ENCODE data around the gene EFEMP2. TPM values are rescaled to one million over a fixed set of nuclear protein-coding genes. Genes with fewer than 3 reads are reported as not detected.
A peak's percentile ranks its signal among the peaks of the same experiment; 100 is the strongest.
"Not testable (repeated sequence)": the region's sequence is repeated elsewhere in the genome, so short reads cannot be mapped to it uniquely, and the experiment has no call there.

The EFEMP2 gene
- total and polyA plus RNA-seq, 4 experiments from 2014 or later, result 0.40 to 8.3 (median 3.3) TPM

DNA sequence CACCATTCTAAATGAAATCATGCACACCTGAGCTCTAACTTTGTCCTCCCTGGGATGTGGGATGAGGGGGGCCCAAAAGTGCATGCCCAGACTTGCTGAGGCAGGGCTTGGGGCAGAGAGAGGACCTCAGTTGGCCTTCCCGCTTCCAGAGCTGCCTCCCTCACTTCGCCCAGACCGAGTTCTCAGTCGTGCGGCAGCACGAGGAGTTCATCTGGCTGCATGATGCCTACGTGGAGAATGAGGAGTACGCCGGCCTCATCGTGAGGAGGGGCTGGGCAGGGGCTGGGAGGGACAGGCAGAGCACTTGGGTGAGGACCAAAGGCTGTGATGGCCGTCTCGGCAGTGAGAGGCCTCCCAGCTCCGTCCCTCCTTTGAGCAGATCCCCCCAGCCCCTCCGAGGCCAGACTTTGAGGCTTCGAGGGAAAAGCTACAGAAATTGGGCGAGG, 22.8 kb downstream of the EFEMP2 start:
- ChIA-PET POLR2A (ENCODE audit: partially characterized antibody) (interaction anchor here (1.1 to 6.4 kb wide), 6 partner anchors 8 to 38 kb away, joined by 3 to 32 read pairs (median 4); partner anchors contain the start of genes CFL1, MUS81 and SNX32), CTCF (ENCODE audit: partially characterized antibody) (interaction anchor here (0.8 to 1.3 kb wide), 5 partner anchors 10 to 80 kb away, joined by 3 to 5 read pairs (median 3); partner anchors contain the start of gene MUS81)
- H3K27me3 Mint-ChIP-seq, result no peaks in the 10 kb centered on the region
- Histone ChIP-seq H3K27me3 (ENCODE audit: insufficient read depth, low read length) (no peaks in the 10 kb centered on the region), H3K36me3 (ENCODE audit: insufficient read depth, low read length) (peaks cover 35% of the 10 kb centered on the region), H3K4me3 (ENCODE audit: low read length in 2 of 2) (no peak overlapping the region), H3K27ac (ENCODE audit: low read depth, low read length) (no peak overlapping the region), H3K9me3 (ENCODE audit: control insufficient read depth in 1 of 2, low read length in 2 of 2) (peaks cover 0 to 5% of the 10 kb centered on the region in 2 donors), H3K4me1 (ENCODE audit: insufficient read depth, low read length) (peaks cover 10% of the 10 kb centered on the region)
- intact Hi-C loops (cut with micrococcal nuclease), result loop anchor here (10.0 kb wide), 1 partner anchor 715 kb away; the partner anchor contains the start of gene SYVN1
- no peak overlapping the region for H3K4me3 Mint-ChIP-seq
- H3K9me3 Mint-ChIP-seq, result peaks cover 0 to 5% (median 0%) of the 10 kb centered on the region in 8 donors
- H3K4me1 Mint-ChIP-seq, result peaks cover 9 to 24% (median 16%) of the 10 kb centered on the region in 4 donors
- H3K27ac Mint-ChIP-seq, result peak overlapping the region in 3 of 7 donors; percentile 27 to 60 (median 53)
- no peak for DNase-seq
- peaks cover 30 to 32% of the 10 kb centered on the region in 2 donors for H3K36me3 Mint-ChIP-seq

DNA sequence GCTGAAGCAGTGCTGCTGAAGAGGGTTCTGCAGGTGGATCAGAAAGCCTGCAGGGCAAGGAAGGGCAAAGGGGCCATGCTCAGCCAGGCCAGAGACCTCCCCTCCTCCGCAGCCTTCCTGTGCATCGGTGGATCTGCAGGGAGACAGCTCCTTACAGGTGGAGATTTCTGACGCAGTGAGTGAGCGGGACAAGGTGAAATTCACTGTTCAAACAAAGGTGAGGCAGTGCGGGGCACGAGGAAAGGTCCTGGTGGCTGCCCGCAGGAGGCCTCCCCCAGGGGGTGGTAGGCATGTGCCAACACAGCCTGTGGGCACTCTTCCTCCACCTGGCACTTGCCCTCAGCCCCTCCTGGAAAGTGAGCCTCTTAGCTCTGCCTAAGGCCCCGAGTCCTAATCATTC, 23.2 kb downstream of the EFEMP2 start:
- peaks cover 0 to 5% of the 10 kb centered on the region in 2 donors for H3K9me3 ChIP-seq (ENCODE audit: control insufficient read depth in 1 of 2, low read length in 2 of 2)
- DNase-seq, result no peak
- no peak overlapping the region for H3K27ac ChIP-seq (ENCODE audit: low read depth, low read length)
- peaks cover 0 to 5% (median 0%) of the 10 kb centered on the region in 8 donors for H3K9me3 Mint-ChIP-seq
- H3K27me3 Mint-ChIP-seq, result no peaks in the 10 kb centered on the region
- peak overlapping the region in 1 of 7 donors; percentile 60 for H3K27ac Mint-ChIP-seq
- peaks cover 6 to 19% (median 13%) of the 10 kb centered on the region in 4 donors for H3K4me1 Mint-ChIP-seq
- H3K4me3 Mint-ChIP-seq, result no peak overlapping the region
- H3K36me3 Mint-ChIP-seq, result peaks cover 26 to 28% of the 10 kb centered on the region in 2 donors
- CTCF ChIA-PET (ENCODE audit: partially characterized antibody), result interaction anchor here (0.8 to 1.3 kb wide), 6 partner anchors 11 to 80 kb away, joined by 3 to 5 read pairs (median 3); partner anchors contain the start of genes MUS81 and SNX32
- POLR2A ChIA-PET (ENCODE audit: partially characterized antibody), result interaction anchor here (1.1 to 6.4 kb wide), 5 partner anchors 9 to 25 kb away, joined by 3 to 30 read pairs (median 4); partner anchors contain the start of genes CFL1 and SNX32
- intact Hi-C loops (cut with micrococcal nuclease), result no loop called here
- no peak overlapping the region for H3K4me3 ChIP-seq (ENCODE audit: low read length in 2 of 2)
- H3K36me3 ChIP-seq (ENCODE audit: insufficient read depth, low read length), result peaks cover 31% of the 10 kb centered on the region
- H3K27me3 ChIP-seq (ENCODE audit: insufficient read depth, low read length), result no peaks in the 10 kb centered on the region
- H3K4me1 ChIP-seq (ENCODE audit: insufficient read depth, low read length), result peaks cover 6% of the 10 kb centered on the region

DNA sequence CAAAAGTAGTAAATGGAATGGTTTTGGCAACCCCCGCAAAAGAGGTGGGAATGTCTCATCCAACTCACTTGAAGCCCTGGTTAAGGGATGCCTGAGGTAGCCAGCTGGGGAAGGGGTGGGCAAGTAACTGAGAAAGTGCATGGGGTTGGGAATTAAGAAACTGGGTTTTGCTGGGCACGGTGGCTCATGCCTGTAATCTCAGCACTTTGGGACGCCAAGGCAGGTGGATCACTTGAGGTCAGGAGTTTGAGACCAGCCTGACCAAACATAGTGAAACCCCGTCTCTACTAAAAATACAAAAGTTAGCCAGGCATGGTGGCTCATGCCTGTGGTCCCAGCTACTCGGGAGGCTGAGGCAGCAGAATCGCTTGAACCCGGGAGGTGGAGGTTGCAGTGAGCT, 23.9 kb downstream of the EFEMP2 start:
- DNase-seq; H3K4me3 Mint-ChIP-seq; H3K27me3 Mint-ChIP-seq; H3K4me3 ChIP-seq (ENCODE audit: low read length in 2 of 2); intact Hi-C loops (cut with micrococcal nuclease); H3K9me3 ChIP-seq (ENCODE audit: control insufficient read depth in 1 of 2, low read length in 2 of 2); H3K9me3 Mint-ChIP-seq; H3K4me1 ChIP-seq (ENCODE audit: insufficient read depth, low read length); H3K27me3 ChIP-seq (ENCODE audit: insufficient read depth, low read length); H3K27ac ChIP-seq (ENCODE audit: low read depth, low read length): not testable (repeated sequence)
- peaks cover 24% of the 10 kb centered on the region for H3K36me3 ChIP-seq (ENCODE audit: insufficient read depth, low read length)
- POLR2A ChIA-PET (ENCODE audit: partially characterized antibody), result interaction anchor here (1.1 to 2.9 kb wide), 4 partner anchors 8 to 23 kb away, joined by 3 to 10 read pairs (median 4); partner anchors contain the start of genes CFL1 and SNX32
- CTCF ChIA-PET (ENCODE audit: partially characterized antibody), result interaction anchor here (0.7 to 1.5 kb wide), 4 partner anchors 11 to 164 kb away, joined by 3 to 4 read pairs (median 3); partner anchors contain the start of genes MUS81 and SNX32
- H3K36me3 Mint-ChIP-seq, result peaks cover 19 to 21% of the 10 kb centered on the region in 2 donors
- H3K27ac Mint-ChIP-seq, result peak overlapping the region in 3 of 7 donors; percentile 12 to 60 (median 15)
- H3K4me1 Mint-ChIP-seq, result peaks cover 4 to 13% (median 8%) of the 10 kb centered on the region in 4 donors

DNA sequence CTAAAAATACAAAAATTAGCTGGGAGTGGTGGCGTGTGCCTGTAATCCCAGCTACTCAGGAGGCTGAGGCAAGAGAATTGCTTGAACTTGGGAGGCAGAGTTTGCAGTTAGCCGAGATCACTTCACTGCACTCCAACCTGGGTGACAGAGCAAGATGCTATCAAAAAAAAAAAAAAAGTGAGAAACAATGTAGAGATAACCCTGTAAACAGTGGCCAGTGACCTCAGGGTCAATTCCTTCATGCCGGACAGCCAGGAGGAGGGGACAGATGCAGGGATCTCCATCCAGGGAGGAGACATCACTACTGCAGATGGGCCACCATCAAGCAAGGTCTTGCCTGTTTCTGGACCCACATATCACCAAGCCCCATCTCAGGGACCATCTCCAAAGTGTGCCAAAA, 24.9 kb downstream of the EFEMP2 start:
- CTCF ChIA-PET (ENCODE audit: partially characterized antibody), result interaction anchor here (0.6 to 2.7 kb wide), 5 partner anchors 12 to 142 kb away, joined by 3 to 16 read pairs (median 4); partner anchors contain the start of gene MUS81
- peaks cover 2 to 6% (median 4%) of the 10 kb centered on the region in 4 donors for H3K4me1 Mint-ChIP-seq
- peak overlapping the region in 3 of 7 donors; percentile 8 to 78 (median 61) for H3K27ac Mint-ChIP-seq
- peaks cover 0 to 5% (median 0%) of the 10 kb centered on the region in 8 donors for H3K9me3 Mint-ChIP-seq
- no peak overlapping the region for H3K4me3 ChIP-seq (ENCODE audit: low read length in 2 of 2)
- H3K27me3 ChIP-seq (ENCODE audit: insufficient read depth, low read length), result no peaks in the 10 kb centered on the region
- peaks cover 15% of the 10 kb centered on the region for H3K36me3 ChIP-seq (ENCODE audit: insufficient read depth, low read length)
- H3K36me3 Mint-ChIP-seq, result peaks cover 13 to 14% of the 10 kb centered on the region in 2 donors
- H3K9me3 ChIP-seq (ENCODE audit: control insufficient read depth in 1 of 2, low read length in 2 of 2), result peaks cover 0 to 5% of the 10 kb centered on the region in 2 donors
- H3K4me3 Mint-ChIP-seq, result no peak overlapping the region
- DNase-seq, result no peak
- H3K27me3 Mint-ChIP-seq, result no peaks in the 10 kb centered on the region
- intact Hi-C loops (cut with micrococcal nuclease), result no loop called here
- POLR2A ChIA-PET (ENCODE audit: partially characterized antibody), result interaction anchor here (1.1 to 2.9 kb wide), 4 partner anchors 8 to 15 kb away, joined by 4 to 10 read pairs (median 4); partner anchors contain the start of genes CFL1 and SNX32
- no peaks in the 10 kb centered on the region for H3K4me1 ChIP-seq (ENCODE audit: insufficient read depth, low read length)
- no peak overlapping the region for H3K27ac ChIP-seq (ENCODE audit: low read depth, low read length)

DNA sequence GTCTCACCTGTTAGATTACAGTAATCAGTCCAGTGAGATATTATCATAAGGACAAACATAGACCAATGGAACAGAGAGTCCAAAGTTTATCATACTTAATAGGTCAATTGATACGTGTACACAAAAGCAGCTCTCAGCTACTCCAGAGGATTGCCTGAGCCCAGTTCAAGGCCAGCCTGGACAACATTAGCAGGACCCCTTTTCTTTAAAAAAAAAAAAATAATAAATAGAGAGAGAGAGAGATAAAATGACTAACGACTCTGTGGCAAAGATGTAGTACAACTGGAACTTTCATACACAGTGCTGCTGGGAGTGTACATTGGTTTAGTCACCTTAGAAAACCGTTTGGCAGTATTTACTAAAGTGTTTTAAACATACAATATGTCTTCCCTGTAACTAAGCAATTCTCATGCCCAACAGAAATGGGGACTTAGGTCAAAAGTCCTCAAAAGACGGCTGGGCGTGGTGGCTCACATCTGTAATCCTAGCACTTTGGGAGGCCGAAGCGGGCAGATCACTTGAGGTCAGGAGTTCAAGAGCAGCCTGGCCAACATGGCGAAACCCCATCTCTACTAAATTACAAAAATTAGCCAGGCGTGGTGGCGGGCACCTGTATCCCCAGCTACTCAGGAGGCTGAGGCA, 28.2 kb downstream of the EFEMP2 start:
- no peaks in the 10 kb centered on the region for H3K9me3 ChIP-seq (ENCODE audit: control insufficient read depth in 1 of 2, low read length in 2 of 2)
- no peaks in the 10 kb centered on the region for H3K4me1 ChIP-seq (ENCODE audit: insufficient read depth, low read length)
- no peaks in the 10 kb centered on the region for H3K36me3 ChIP-seq (ENCODE audit: insufficient read depth, low read length)
- DNase-seq, result no peak
- H3K27me3 ChIP-seq (ENCODE audit: insufficient read depth, low read length), result no peaks in the 10 kb centered on the region
- no peaks in the 10 kb centered on the region for H3K27me3 Mint-ChIP-seq
- ChIA-PET POLR2A (ENCODE audit: partially characterized antibody) (no interaction called here), CTCF (ENCODE audit: partially characterized antibody) (interaction anchor here (0.6 to 1.5 kb wide), 5 partner anchors 41 to 178 kb away, joined by 3 to 5 read pairs (median 4); no protein-coding TSS in a partner anchor)
- no peaks in the 10 kb centered on the region for H3K9me3 Mint-ChIP-seq
- H3K27ac ChIP-seq (ENCODE audit: low read depth, low read length), result no peak overlapping the region
- H3K4me1 Mint-ChIP-seq, result no peaks in the 10 kb centered on the region
- no peak overlapping the region for H3K4me3 ChIP-seq (ENCODE audit: low read length in 2 of 2)
- intact Hi-C loops (cut with micrococcal nuclease), result no loop called here
- no peak overlapping the region for H3K4me3 Mint-ChIP-seq
- H3K27ac Mint-ChIP-seq, result no peak overlapping the region
- H3K36me3 Mint-ChIP-seq, result no peaks in the 10 kb centered on the region

DNA sequence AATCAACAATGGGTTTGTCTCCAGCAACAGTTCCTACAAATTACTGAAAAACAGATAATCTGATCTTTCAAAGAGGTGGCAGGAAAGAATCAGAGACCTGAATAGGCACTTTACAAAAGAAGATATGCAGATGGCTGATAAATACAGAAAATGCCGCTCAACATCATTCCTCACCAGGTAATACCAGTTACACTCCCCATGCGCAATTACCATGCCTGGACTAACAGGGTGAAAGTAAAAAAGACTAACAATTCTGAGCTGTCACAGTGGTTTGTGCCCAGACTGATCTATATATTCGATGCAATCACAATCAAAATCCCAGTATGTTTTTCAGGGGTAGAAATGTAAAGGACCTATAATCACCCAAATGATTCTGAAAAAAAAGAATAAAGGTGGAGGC, 28.8 kb downstream of the EFEMP2 start:
- Mint-ChIP-seq H3K4me3 (no peak overlapping the region), H3K4me1 (no peaks in the 10 kb centered on the region), H3K27me3 (no peaks in the 10 kb centered on the region), H3K36me3 (no peaks in the 10 kb centered on the region), H3K27ac (no peak overlapping the region), H3K9me3 (no peaks in the 10 kb centered on the region)
- Histone ChIP-seq H3K36me3 (ENCODE audit: insufficient read depth, low read length) (no peaks in the 10 kb centered on the region), H3K27ac (ENCODE audit: low read depth, low read length) (no peak overlapping the region), H3K27me3 (ENCODE audit: insufficient read depth, low read length) (no peaks in the 10 kb centered on the region), H3K9me3 (ENCODE audit: control insufficient read depth in 1 of 2, low read length in 2 of 2) (no peaks in the 10 kb centered on the region), H3K4me1 (ENCODE audit: insufficient read depth, low read length) (no peaks in the 10 kb centered on the region), H3K4me3 (ENCODE audit: low read length in 2 of 2) (no peak overlapping the region)
- ChIA-PET CTCF (ENCODE audit: partially characterized antibody) (interaction anchor here (0.8 to 1.5 kb wide), 4 partner anchors 41 to 178 kb away, joined by 3 to 5 read pairs (median 4); no protein-coding TSS in a partner anchor), POLR2A (ENCODE audit: partially characterized antibody) (interaction anchor here (1.0 kb wide), 1 partner anchor 9 kb away, joined by 3 read pairs; no protein-coding TSS in a partner anchor)
- DNase-seq, result no peak
- intact Hi-C loops (cut with micrococcal nuclease), result no loop called here

DNA sequence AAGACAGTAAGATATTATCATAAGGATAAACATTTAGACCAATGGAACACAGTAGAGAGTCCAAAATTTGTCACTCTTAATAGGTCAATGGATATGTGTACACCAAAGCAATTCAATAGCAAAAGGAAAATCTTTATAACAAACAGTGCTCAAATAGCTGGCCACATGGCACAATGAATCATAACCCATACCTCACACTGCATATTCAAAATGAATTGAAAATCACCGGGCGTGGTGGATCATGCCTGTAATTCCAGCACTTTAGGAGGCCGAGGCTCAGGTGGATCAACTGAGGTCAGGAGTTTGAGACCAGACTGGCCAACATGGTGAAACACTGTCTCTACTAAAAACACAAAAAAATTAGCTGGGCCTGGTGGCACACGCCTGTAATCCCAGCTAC, 30.5 kb downstream of the EFEMP2 start:
- Histone ChIP-seq H3K4me1 (ENCODE audit: insufficient read depth, low read length) (no peaks in the 10 kb centered on the region), H3K9me3 (ENCODE audit: control insufficient read depth in 1 of 2, low read length in 2 of 2) (no peaks in the 10 kb centered on the region), H3K27ac (ENCODE audit: low read depth, low read length) (no peak overlapping the region), H3K27me3 (ENCODE audit: insufficient read depth, low read length) (no peaks in the 10 kb centered on the region), H3K36me3 (ENCODE audit: insufficient read depth, low read length) (no peaks in the 10 kb centered on the region), H3K4me3 (ENCODE audit: low read length in 2 of 2) (no peak overlapping the region)
- CTCF ChIA-PET (ENCODE audit: partially characterized antibody), result no interaction called here
- Mint-ChIP-seq H3K27me3 (no peaks in the 10 kb centered on the region), H3K9me3 (no peaks in the 10 kb centered on the region), H3K36me3 (no peaks in the 10 kb centered on the region), H3K4me1 (no peaks in the 10 kb centered on the region), H3K4me3 (no peak overlapping the region), H3K27ac (no peak overlapping the region)
- intact Hi-C loops (cut with micrococcal nuclease), result no loop called here
- no peak for DNase-seq
- POLR2A ChIA-PET (ENCODE audit: partially characterized antibody), result no interaction called here
